HG02623 (cell line): ENCODE data around the gene EPHB6.

Source experiments
- ATAC-seq: cut with Tn5 transposase; IDR thresholded peaks from one replicate; pipeline ENCODE4 v1.9.1; 2021; ENCODE audit warnings: moderate library complexity; ENCODE audit not compliant: unreplicated experiment

The EPHB6 gene

DNA sequence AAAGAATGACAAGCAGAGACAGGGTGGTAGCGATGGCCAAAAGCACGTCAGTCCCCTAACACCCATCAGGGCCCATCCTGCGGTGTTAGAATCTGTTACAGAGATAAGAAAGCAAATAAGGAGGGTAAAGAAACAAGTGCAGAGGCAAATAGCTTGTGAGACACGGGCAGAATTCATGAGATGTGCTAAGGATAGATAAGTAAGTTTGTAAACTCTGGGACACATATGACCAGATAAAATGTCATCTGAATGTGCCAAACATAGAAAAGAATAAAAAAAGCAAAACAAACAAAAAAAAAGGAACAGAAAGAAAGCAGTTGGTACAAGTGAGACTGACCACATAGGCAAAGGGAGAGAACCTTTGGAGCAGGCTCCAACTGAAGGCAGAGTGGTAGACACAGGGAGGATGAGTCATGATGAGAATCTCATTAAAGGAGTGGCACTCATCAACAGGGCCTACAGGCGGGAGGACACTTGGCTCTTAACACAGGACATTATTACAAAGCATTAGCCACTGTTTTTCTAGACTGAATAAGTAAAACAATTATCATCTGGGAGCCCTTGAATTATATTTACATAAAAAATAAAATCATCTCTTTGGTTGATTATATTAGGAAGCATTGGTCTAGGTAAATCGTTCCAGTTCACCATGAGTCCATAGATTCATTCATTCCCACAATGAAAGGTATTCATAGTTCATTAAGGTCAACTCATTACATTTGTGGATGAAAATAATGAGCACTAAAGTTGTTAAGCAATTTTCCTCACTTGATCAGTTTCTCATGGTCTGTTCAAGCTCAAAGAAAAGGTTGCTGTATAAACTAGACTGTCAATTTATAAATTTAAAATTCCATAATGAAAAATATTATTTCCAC lies 21.5 kb upstream of the EPHB6 start:
- no peak for ATAC-seq

DNA sequence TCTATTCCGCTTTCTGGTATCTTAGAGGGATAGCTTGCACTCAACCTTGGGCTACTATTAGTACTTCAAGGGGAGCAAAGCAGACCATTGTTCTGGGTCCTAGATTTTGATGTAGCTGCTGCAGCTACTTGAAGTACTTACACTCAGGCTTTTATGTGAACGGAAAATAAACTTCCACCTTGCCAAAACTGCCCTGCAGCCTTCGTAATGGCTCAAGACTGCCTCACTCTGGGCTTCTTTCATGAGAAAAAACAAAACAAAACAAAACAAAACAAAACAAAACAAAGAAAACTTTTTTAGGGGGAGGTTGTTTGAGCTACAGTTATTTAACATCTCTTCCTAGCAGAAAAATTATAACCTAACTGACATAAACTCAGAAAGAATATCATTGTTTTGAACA lies 19.4 kb upstream of the EPHB6 start:
- no peak for ATAC-seq

DNA sequence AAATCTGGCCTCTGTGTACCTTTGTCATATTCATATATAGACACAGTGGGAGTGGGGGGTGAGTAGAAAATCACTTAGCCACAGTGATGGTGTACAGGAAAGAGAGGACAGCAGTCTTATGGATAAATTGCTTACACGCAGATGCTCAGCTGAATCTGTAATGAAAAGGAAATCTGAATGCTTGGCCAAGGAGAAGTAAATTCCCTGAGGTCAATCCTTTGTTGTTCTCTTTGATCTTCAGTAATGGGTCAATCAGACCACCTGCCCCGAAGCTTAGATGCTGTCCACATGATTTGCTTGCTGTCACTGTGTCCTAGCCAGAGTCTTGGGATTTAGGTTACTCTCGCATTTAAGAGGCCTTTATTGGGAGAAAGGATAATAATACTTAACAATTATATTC lies 18.4 kb upstream of the EPHB6 start:
- no peak for ATAC-seq

DNA sequence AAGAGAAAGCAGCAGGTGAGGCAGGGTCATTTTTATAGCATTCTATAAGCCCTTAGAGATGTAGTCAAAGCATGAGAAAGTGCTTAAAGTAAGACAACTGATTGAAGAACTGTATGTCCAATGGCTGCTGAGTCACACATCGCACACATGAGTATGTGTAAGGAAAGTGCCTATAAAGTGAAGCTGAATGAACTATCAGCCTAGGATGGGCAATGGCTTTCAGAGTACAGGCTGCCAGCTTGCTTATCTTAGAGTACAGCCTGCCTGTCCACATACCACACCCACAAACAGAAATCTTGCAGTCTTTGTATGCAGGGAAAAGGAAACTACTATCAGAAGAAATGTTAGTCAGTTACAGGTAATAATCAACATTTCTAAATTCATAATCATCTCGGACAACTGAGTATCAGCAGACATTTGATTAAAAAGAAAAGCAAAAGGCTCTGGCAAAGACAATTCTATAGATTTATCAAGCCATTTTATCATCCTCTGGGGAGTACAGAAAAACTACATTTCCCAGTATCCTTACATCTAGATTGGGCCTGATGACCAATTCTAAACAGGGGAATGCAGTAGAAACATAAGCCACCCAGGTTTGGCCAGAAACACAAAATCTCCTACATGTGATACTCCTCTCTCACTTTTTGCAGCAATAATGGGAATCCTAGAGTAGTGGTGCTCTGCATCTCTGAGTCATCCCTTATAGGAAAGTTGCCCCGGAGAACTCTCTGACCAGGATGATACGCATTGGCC lies 16.2 kb upstream of the EPHB6 start:
- no peak for ATAC-seq

DNA sequence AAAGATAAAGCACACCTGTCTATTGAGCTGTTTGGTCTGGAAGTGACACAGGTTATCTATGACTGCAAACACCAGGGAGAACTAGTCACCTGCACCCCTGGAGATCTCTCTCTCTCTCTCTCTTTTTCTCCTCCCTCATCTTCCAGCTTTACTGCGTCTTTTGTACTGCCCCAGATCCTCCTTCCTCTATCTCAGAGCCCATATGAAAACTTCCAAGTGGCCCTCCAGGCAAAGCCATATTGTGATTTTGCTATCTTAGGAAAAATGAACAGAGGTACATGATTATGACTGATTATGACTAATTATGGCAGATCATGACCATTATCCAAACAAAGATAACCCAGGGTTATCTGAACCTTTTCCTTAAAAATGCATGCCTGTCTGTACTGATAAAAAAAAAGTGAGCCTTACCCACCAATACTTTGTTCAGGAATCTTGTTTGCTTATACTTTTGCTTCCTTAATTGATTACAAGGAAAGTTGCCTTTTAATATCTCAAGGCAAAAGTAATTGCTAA lies 12.6 kb upstream of the EPHB6 start:
- ATAC-seq, result no peak

DNA sequence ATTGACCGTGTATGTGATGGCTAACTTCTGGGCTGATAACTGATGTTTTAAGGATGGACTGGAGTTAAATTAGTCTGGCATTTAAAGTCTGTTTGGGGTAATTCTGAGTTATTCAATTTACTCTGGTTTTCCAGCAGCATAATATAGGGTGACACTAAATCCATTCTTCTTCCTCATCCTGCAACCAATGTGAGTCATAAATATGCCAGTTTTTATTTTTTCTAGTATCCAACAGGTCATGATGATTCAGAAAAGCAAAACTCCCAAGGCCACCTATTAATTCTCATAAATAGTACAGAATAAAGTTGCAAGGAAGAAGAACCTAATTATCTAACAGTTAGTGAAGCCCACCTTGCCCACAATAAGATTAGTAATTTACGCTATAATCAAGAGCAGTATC lies 7.5 kb upstream of the EPHB6 start:
- ATAC-seq, result no peak

DNA sequence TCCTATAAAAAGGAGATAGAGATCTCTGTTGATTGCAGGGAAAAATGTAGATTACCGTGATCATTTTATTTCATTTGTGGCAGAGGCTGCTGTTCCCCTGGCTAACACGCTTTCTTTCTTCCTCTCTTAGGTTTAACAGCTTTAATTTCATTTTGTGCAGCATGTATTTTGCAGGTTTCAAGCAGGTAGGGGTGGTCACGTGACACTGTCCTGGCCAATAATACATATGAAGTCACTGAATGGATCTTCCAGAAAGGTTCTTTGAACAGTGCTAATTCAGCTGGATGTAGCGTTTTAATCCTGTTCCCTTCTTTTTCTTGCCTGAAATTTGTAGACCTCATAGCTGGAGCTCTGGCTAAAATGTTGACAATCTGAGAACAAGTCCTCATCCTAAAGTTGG lies 3.6 kb upstream of the EPHB6 start:
- ATAC-seq, result no peak

DNA sequence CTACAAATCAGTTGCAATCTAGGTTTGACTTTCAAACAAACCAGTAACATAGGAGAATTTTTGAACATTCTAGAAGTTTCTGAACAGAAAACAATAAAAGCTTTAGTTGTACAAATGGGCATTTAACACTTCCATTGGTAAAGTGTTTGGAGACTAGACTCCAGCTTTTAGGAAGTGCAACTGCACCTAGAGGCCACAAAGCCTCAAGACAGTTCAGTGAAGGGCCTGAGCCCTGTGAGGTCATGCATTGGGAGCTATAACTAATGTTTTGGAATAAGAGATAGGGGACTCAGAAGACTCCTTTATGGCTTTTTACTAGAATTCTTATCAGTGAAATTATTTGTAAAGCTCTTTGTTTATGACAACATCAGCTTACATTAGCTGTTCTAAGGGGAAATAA lies 3.0 kb upstream of the EPHB6 start:
- no peak for ATAC-seq

DNA sequence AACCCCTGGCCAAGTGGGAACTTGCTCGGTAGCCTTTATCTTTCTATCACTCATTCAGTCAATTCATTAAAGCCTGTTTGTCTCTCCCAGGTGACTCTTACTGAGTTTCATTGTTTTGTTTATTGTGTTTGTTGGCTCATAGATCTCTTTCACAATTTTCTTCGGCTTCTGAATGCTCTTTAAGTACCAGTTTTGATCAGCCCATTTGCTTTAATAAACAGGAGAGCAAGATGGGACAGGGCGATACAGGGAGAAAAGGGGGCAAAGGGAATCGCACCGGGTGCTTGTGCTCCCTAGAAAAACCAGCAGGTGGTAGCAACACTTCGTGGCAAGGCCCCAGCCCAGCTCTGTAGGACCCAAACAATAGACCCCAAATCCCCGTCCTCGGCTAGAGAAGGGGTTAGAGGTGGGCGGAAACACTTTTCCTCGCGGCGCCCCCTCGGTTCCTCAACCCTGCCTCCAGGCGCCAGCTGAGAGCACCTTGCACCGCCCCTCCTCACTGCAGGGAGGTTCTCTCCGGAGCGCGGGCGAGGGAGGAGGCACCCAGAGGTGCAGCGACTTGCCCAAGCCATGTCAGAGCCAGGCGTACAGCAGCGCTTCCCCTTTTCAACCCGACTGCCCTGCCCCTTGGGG lies 1.0 kb upstream of the EPHB6 start:
- peak; percentile 83 for ATAC-seq

DNA sequence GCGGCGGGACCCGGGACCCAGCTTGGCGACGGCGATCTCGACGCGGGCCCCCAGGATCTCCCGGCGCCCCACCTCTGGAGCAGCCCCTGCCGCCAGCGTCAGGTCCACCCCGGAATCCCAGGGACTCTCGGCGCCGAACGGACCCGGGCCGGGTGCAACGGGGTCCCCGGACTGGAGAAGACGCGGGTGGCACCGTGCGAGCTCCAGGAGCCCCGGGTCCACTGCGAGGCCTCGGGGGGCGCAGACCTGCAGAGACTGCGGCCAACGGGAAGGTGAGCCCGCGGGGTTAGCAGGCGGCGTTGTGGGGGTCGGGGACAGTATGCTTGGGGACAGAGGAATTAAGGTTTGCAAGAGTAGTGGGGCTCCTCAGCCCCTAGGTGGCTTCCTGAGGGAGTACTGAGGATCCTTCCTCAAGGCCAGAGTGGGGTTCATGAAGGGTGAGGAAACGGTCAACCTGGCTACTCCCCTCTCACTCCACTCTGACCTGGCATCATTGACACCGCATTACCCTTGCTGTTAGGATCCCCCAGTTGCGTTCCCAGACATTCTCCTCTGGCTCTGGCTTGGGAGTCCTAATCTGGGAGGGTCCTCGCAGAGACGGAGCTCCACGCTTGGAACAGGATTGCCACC lies 353 bp downstream of the EPHB6 start:
- no peak for ATAC-seq

DNA sequence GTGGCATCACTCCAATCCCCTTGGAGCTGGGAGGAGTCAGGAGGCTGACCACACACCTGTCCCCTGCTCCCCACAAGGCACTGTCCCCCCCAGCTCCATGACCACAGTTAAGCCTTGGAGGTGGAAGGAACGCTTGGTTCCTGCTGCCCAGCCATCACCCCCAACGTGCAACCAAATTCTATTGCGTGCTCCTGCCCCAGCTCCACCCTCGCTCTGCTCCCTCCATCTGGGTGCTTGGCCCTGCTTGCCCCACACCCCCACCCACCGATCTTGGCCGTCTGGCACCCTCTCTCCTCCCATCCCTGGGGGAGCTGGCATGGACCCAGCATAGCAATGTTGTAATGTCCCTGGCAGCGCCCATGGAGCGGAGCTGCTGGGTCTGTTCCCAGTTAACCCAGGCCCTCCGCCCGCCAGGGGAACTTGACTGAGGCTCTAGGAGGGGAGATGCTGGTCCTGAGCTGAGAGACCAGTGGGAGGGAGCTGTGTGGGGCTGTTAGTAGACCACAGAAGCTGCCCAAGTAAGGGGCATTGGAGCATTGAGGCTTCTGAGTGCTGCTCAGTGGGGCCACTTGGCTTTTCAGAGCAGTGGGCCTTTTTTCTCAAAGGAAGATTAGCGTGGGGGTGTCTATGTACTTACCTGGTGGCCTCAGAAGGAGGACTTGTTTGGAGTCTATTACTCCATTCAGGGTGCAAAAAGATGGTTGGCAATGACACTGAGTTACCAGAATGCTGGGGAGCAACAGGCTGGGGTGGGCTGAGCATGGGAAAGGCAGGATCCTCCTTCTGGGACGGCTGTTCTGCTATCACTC lies 1.1 kb downstream of the EPHB6 start:
- ATAC-seq, result no peak

DNA sequence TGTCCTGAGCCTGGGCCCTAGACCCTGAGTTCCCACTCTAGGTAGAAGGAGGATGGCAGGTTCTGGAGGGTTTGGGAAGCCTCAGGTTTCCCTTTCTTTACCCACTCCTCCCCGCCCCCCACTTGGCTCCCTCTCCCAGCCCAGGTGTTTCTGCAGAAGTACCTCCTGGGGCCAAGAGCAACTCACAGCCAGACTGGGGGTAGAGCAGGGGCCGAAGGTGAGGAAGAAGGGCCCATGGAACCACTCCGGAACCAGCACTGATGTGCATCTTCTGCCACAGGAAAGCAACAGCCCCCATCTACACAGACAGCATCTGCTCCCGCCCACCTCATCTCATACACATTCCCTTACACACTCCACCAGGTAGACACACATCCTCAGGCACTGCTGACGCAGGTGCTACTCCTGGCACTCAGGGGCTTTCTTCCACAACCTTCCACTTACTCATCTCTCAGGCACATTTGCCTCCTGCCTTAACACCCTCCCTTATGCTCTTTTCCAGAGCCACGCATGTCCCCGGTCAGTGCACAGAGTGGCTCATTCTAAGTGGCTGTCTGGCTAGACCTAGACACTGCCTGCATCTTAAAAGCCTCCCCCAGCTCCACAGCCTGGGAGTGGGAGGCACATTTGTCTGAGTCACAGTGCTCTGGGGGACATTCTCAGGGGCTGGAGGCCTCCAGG lies 1.8 kb downstream of the EPHB6 start:
- ATAC-seq, result no peak

DNA sequence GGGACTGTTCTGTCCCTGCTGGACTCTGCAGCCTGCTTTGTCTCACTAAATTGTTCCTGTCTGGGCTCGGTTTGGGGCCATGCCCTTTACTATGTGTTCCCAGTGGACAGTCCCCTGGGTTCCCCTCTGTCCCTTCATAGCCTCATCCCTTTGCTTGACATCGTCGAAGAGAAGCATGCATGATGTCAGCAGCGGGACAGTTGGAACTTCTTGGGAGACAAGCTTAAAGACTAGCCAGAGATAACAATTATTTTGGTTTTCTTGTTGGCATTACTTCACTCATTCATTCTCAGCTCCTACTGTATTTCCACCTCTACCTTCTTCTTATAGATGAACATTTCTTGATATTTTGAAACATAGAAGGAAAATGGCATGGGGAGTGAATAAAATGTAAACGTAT lies 2.7 kb downstream of the EPHB6 start:
- ATAC-seq, result no peak

DNA sequence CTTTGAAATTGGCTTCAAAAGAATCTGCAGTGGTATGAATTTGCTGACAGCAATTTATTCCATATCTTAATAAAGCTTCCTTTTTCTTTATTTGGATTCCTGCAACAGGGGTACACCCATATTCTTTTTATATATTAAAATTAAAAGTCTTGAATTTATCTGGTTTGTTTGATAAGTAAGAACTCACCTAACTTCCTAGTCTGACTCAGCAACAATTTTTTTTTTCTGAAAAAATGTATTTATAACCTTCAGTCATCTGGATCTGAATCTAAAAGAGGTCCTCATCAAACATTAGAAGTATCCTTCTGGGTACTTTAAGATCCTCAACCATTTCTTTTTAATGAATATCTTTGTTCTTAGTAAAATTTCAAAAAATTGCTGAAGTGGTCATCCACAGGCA lies 4.5 kb downstream of the EPHB6 start:
- ATAC-seq, result no peak

DNA sequence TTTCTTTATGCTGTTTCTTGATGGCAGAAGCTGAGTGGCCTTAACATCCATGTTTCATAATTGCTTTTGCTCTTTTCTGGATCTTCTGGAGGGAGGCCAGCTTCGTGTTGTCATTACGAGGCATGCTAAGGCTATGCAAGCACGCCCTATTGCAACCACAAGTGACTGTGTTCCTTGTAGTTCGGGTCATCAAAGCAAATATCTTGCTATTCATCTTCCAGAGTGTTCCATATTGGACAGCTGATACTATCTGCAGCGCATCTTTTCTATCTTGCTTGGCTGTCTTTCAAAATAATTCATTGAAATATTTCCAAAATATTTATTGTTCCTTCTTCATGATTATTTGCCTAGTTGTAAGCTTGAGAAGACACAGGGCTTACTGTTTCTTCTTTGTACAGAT lies 5.0 kb downstream of the EPHB6 start:
- ATAC-seq, result no peak

DNA sequence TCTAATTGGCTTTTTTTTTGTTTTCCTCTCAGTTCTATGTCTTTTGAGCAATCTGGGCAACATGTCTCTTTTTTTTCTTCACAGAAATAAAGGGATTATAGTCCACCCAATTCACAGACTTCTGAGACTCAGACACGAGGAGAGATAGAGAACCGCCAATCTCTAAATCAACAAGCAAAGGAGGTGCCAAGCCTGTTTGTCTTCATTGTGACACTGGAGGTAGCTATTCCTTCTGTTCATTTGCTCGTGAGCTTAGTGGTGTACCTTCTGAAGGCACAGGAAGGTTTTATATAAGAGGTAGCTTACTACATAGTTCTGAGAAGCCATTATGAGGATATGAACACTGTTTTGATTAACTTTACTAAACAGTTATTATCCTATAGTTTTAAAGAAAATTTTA lies 6.1 kb downstream of the EPHB6 start:
- ATAC-seq, result no peak

DNA sequence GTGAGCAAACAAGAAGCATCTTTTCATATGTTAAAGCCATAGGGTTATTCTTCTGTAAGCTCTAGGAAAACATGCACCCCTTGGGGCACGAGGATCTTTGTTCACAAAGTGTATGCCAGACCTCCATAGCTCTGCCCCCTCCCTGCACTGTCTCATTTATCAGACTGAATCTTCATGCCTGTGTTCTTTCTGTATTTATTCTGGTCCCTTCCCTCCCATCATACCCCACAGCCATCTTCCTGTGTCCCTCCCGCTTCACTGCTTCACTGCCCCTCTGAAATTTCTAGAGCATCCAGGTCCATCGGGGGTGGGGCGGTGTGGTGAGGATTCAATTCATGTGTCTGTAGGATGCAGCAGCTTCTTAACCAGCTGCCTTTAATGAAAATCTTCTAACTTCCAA lies 7.5 kb downstream of the EPHB6 start:
- no peak for ATAC-seq

DNA sequence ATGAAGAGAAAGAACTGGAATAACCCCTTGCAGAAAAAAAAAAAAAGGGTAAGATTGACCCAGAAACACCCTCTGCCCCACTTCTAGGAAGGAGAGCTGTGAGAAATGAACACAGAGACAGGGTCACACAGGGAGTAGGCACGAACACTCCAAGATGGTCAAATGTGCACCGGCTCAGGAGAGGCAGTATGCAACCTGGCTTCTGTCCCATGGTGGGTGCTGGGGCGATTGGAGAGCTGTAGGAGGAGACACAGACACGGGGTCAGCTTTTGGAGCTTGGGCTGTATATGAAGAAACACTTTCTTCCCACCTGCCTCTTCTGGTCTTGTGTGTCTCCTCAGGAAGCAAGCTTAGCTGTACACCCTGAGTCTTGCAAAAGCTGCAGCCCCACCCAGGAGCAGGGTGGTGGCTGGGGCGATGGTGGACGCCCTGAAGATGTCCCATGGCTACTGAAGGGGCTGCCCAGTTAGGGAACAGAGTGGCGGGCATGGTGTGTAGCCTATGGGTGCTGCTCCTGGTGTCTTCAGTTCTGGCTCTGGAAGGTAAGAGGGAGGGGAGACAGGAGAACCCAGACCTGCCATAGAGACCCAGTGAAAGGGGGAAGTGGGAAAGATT lies 8.0 kb downstream of the EPHB6 start:
- no peak for ATAC-seq

DNA sequence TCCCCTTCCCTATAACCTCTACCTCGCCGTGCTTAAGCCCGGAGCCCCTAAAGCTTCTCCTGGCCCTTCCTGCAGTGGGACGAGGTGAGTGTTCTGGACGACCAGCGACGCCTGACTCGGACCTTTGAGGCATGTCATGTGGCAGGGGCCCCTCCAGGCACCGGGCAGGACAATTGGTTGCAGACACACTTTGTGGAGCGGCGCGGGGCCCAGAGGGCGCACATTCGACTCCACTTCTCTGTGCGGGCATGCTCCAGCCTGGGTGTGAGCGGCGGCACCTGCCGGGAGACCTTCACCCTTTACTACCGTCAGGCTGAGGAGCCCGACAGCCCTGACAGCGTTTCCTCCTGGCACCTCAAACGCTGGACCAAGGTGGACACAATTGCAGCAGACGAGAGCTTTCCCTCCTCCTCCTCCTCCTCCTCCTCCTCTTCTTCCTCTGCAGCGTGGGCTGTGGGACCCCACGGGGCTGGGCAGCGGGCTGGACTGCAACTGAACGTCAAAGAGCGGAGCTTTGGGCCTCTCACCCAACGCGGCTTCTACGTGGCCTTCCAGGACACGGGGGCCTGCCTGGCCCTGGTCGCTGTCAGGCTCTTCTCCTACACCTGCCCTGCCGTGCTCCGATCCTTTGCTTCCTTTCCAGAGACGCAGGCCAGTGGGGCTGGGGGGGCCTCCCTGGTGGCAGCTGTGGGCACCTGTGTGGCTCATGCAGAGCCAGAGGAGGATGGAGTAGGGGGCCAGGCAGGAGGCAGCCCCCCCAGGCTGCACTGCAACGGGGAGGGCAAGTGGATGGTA lies 9.2 kb downstream of the EPHB6 start:
- no peak for ATAC-seq
